Ishikawa (cell line): ENCODE results near the gene PHF14.

ENCODE experiments used
- CEBPB ChIP-seq: IDR thresholded peaks from 2 replicates; pipeline ENCODE4 v1.6.1; 2012
- CREB1 ChIP-seq: IDR thresholded peaks from 2 replicates; pipeline ENCODE4 v1.6.1; 2012; ENCODE audit warnings: low read depth
- EGR1 ChIP-seq: IDR thresholded peaks from 2 replicates; pipeline ENCODE4 v1.6.1; 2012
- EP300 ChIP-seq: IDR thresholded peaks from 2 replicates; pipeline ENCODE4 v1.6.1; 2012; ENCODE audit warnings: borderline replicate concordance
- FOXM1 ChIP-seq: IDR thresholded peaks from 2 replicates; pipeline ENCODE4 v1.6.1; 2012; ENCODE audit warnings: low read depth, borderline replicate concordance
- MAX ChIP-seq: IDR thresholded peaks from 2 replicates; pipeline ENCODE4 v1.6.1; 2012
- NFIC ChIP-seq: IDR thresholded peaks from 2 replicates; pipeline ENCODE4 v1.6.1; 2012
- RAD21 ChIP-seq: IDR thresholded peaks from 2 replicates; pipeline ENCODE4 v1.6.1; 2012; ENCODE audit warnings: low read depth
- TAF1 ChIP-seq: IDR thresholded peaks from 2 replicates; pipeline ENCODE4 v1.6.1; 2012; ENCODE audit warnings: low read depth, mild to moderate bottlenecking
- TCF12 ChIP-seq: IDR thresholded peaks from 2 replicates; pipeline ENCODE4 v1.6.1; 2012; ENCODE audit warnings: low read depth
- TEAD4 ChIP-seq: IDR thresholded peaks from 2 replicates; pipeline ENCODE4 v1.6.1; 2012
- YY1 ChIP-seq: IDR thresholded peaks from 2 replicates; pipeline ENCODE4 v1.6.1; 2012; ENCODE audit warnings: low read depth
- ZBTB7A ChIP-seq: IDR thresholded peaks from 2 replicates; pipeline ENCODE4 v1.6.1; 2012; ENCODE audit warnings: low read depth
- TF ChIP-seq, protein P1 (sequence below): IDR thresholded peaks from 2 replicates; pipeline ENCODE4 v1.6.1; 2012; ENCODE audit warnings: low read depth, mild to moderate bottlenecking
- TF ChIP-seq, protein P2 (sequence below): IDR thresholded peaks from 2 replicates; pipeline ENCODE4 v1.6.1; 2012

The PHF14 gene

DNA sequence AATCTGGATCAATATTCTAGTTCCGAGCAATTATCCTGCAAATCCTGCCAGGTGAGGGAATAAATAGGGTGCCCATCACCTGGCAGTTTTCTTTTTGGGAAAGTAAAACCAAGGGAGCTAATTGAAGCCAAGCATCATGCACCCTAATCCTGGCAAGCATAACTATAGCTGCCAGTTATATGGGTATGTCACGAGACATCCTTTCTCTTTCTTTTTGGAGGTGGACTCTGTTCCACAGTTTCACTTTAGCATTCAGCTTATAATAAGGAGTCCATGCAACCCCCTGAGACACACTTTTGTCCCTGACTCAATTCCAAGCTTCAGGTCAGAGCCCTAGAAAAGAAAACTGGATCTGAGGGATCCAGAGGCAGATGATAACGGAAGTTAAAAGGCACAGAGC, 222.5 kb downstream of the PHF14 start:
- TF ChIP-seq YY1 (no peak), NFIC (no peak), TCF12 (no peak), EP300 (no peak), TEAD4 (no peak), TAF1 (no peak), CEBPB (no peak)
- TF ChIP-seq, protein P1, sequence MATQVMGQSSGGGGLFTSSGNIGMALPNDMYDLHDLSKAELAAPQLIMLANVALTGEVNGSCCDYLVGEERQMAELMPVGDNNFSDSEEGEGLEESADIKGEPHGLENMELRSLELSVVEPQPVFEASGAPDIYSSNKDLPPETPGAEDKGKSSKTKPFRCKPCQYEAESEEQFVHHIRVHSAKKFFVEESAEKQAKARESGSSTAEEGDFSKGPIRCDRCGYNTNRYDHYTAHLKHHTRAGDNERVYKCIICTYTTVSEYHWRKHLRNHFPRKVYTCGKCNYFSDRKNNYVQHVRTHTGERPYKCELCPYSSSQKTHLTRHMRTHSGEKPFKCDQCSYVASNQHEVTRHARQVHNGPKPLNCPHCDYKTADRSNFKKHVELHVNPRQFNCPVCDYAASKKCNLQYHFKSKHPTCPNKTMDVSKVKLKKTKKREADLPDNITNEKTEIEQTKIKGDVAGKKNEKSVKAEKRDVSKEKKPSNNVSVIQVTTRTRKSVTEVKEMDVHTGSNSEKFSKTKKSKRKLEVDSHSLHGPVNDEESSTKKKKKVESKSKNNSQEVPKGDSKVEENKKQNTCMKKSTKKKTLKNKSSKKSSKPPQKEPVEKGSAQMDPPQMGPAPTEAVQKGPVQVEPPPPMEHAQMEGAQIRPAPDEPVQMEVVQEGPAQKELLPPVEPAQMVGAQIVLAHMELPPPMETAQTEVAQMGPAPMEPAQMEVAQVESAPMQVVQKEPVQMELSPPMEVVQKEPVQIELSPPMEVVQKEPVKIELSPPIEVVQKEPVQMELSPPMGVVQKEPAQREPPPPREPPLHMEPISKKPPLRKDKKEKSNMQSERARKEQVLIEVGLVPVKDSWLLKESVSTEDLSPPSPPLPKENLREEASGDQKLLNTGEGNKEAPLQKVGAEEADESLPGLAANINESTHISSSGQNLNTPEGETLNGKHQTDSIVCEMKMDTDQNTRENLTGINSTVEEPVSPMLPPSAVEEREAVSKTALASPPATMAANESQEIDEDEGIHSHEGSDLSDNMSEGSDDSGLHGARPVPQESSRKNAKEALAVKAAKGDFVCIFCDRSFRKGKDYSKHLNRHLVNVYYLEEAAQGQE: no peak
- TF ChIP-seq, protein P2, sequence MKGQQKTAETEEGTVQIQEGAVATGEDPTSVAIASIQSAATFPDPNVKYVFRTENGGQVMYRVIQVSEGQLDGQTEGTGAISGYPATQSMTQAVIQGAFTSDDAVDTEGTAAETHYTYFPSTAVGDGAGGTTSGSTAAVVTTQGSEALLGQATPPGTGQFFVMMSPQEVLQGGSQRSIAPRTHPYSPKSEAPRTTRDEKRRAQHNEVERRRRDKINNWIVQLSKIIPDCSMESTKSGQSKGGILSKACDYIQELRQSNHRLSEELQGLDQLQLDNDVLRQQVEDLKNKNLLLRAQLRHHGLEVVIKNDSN: no peak

- TF ChIP-seq TCF12 (no peak), EP300 (no peak)
Measured at GRCh38 chr7:11203224-11203623, 229.6 kb downstream of the PHF14 start.

DNA sequence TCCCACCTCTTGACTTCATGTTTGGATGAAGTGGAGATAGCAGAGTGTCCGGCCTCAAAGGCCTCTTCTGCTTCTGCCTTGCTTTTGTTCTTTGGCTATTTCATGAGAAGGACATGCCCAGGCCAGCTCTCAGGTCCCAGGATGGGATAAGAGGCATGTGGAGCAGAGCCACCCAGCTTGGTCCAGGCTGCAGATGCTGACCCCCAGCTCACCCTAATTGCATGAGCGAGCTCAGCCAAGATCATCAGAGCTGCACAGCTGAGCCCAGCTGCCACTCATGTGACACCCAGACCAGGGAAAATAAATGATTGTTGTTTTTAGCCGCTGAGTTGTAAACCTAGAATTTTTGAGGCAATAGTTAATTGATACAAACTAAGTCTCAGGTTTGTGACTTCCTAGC, 230.0 kb downstream of the PHF14 start:
- TF ChIP-seq FOXM1 (no peak), EGR1 (no peak), TCF12 (no peak), RAD21 (no peak), CEBPB (no peak), TAF1 (no peak), CREB1 (no peak), EP300 (no peak), YY1 (no peak)
- TF ChIP-seq, protein P1: no peak
- TF ChIP-seq, protein P2: no peak

GRCh38 chr7:11206177-11206899, 232.7 kb downstream of the PHF14 start:
- TF ChIP-seq TCF12: no peak

DNA sequence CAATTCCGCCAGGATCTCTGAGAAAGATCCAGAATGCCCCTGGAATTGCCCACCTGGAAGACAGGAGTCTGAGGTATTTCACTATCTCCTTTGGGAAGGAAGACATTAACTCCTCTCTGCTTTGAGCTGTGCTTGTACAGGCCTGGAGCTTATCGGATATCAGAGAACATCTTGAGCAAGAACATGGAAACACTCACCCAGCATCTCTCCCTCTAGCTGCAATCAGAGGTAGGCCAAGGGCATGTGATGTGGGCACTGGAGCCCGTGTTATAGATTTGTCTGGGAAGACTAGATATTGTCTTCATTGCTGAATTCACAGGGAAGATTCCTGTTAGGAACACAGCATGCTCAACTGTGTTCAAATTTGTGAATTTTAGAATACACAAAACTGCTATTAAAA, 233.9 kb downstream of the PHF14 start:
- no peak for TF ChIP-seq TCF12
- no peak for TF ChIP-seq EP300
- TF ChIP-seq, protein P2: no peak
- no peak for TF ChIP-seq YY1
- TF ChIP-seq EGR1: no peak
- TF ChIP-seq FOXM1: no peak
- no peak for TF ChIP-seq MAX
- no peak for TF ChIP-seq TEAD4
- TF ChIP-seq, protein P1: no peak
- TF ChIP-seq ZBTB7A: no peak
- no peak for TF ChIP-seq NFIC
- TF ChIP-seq CREB1: no peak
- TF ChIP-seq CEBPB: no peak
- TF ChIP-seq TAF1: no peak
- no peak for TF ChIP-seq RAD21
